Uterus (tissue), 4 donors: ENCODE data around the gene CDRT15. TPM values are rescaled to one million over a fixed set of nuclear protein-coding genes. Genes with fewer than 3 reads are reported as not detected.

Experiments
- DNase-seq, 2 donors: peaks; one replicate each; pipeline ENCODE4 v3.0.0-alpha.2; 2019 to 2020
- H3K27ac ChIP-seq, 2 donors: fragments of 200-600 bp; sonication (generic); 1 replicate in 1 of 2; 2 replicates in 1 of 2; pipeline ENCODE4 v1.5.1; 2016 to 2018
- H3K27me3 ChIP-seq, 2 donors: fragments of 200-600 bp; sonication (generic); one replicate each; pipeline ENCODE4 v1.5.1; 2018 to 2019; ENCODE audit warnings: control low read depth in 1 of 2
- H3K36me3 ChIP-seq, 2 donors: fragments of 200-600 bp; sonication (generic); one replicate each; pipeline ENCODE4 v1.5.1; 2019; ENCODE audit warnings: control low read depth in 1 of 2
- H3K4me1 ChIP-seq, 2 donors: fragments of 200-600 bp; sonication (generic); one replicate each; pipeline ENCODE4 v1.5.1; 2018 to 2019; ENCODE audit warnings: control low read depth in 1 of 2
- H3K4me3 ChIP-seq, 2 donors: fragments of 200-600 bp; sonication (generic); 1 replicate in 1 of 2; 2 replicates in 1 of 2; pipeline ENCODE4 v1.5.1; 2018 to 2019; ENCODE audit warnings: mild to moderate bottlenecking in 1 of 2
- H3K9me3 ChIP-seq, 2 donors: fragments of 200-600 bp; sonication (generic); one replicate each; pipeline ENCODE4 v1.5.1; 2019; ENCODE audit warnings: control low read depth in 1 of 2
- CTCF ChIP-seq, 4 experiments: fragments of 200-600 bp in 2 of 4; fragments of 450-650 bp in 2 of 4; sonication (generic) in 2 of 4; IDR thresholded peaks; one replicate each; pipeline ENCODE4 v1.5.1; 2016 to 2019; ENCODE audit warnings: antibody characterized with exemption in 4 of 4, mild to moderate bottlenecking in 2 of 4, moderate library complexity in 1 of 4
- POLR2A ChIP-seq, 2 donors: fragments of 450-650 bp; IDR thresholded peaks; one replicate each; pipeline ENCODE4 v1.6.1; 2016; ENCODE audit warnings: antibody characterized with exemption in 2 of 2, mild to moderate bottlenecking in 1 of 2, moderate library complexity in 1 of 2
- intact Hi-C: fragments of 100-400 bp; cut with DNase I; formaldehyde crosslinking; loops from one replicate; pipeline ENCODE4 v1.15.1; 2023; ENCODE audit warnings: low total_unique reads
- total RNA-seq, 4 donors: library from RNA; depleted of rRNA in 3 of 4; stranded (reverse); fragments of >200 nt in 3 of 4; gene quantifications; one replicate each; pipeline versions ENCODE4 v1.1.0 to v1.2.4, GENCODE V29; 2014 to 2023
- donor health status: DM: yes; HTN: yes; CAD: no.

CDRT15 gene
- total RNA-seq, 4 donors from 2014 or later = not detected

- no peaks in the 10 kb centered on the region for H3K27me3 ChIP-seq
- no peak overlapping the region for H3K4me3 ChIP-seq
- intact Hi-C loops = no loop called here
- DNase-seq = no peak
- no peaks in the 10 kb centered on the region for H3K9me3 ChIP-seq
- no peaks in the 10 kb centered on the region for H3K36me3 ChIP-seq
- H3K27ac ChIP-seq = no peak overlapping the region
- H3K4me1 ChIP-seq = no peaks in the 10 kb centered on the region
- TF ChIP-seq POLR2A (IDR thresholded peaks at IDR 0.05) (no peak), CTCF (IDR thresholded peaks at IDR 0.05) (no peak)
Measured at GRCh38 chr17:14199601-14200000, 37.1 kb downstream of the CDRT15 start.

GRCh38 chr17:14198575-14198974, 38.1 kb downstream of the CDRT15 start:
- TF ChIP-seq CTCF (IDR thresholded peaks at IDR 0.05) (no peak), POLR2A (IDR thresholded peaks at IDR 0.05) (no peak)
- Histone ChIP-seq H3K9me3 (no peaks in the 10 kb centered on the region), H3K4me3 (no peak overlapping the region), H3K36me3 (no peaks in the 10 kb centered on the region), H3K27ac (no peak overlapping the region), H3K4me1 (no peaks in the 10 kb centered on the region), H3K27me3 (no peaks in the 10 kb centered on the region)
- no peak for DNase-seq
- intact Hi-C loops = no loop called here

- no peak for TF ChIP-seq POLR2A (IDR thresholded peaks at IDR 0.05)
- TF ChIP-seq CTCF (IDR thresholded peaks at IDR 0.05) = no peak
- no peak for DNase-seq
Measured at GRCh38 chr17:14198013-14198412, 38.6 kb downstream of the CDRT15 start.

GRCh38 chr17:14197586-14197985, 39.1 kb downstream of the CDRT15 start:
- no peaks in the 10 kb centered on the region for H3K4me1 ChIP-seq
- no peaks in the 10 kb centered on the region for H3K36me3 ChIP-seq
- H3K4me3 ChIP-seq = no peak overlapping the region
- no peak overlapping the region for H3K27ac ChIP-seq
- H3K27me3 ChIP-seq = no peaks in the 10 kb centered on the region
- no peak for TF ChIP-seq CTCF (IDR thresholded peaks at IDR 0.05)
- TF ChIP-seq POLR2A (IDR thresholded peaks at IDR 0.05) = no peak
- H3K9me3 ChIP-seq = no peaks in the 10 kb centered on the region
- DNase-seq = no peak
- intact Hi-C loops = no loop called here

More at GRCh38 chr17:14198013-14198412, 38.6 kb downstream of the CDRT15 start:
- H3K9me3 ChIP-seq = no peaks in the 10 kb centered on the region
- intact Hi-C loops = no loop called here
- no peak overlapping the region for H3K27ac ChIP-seq
- no peaks in the 10 kb centered on the region for H3K36me3 ChIP-seq
- no peaks in the 10 kb centered on the region for H3K4me1 ChIP-seq
- no peaks in the 10 kb centered on the region for H3K27me3 ChIP-seq
- no peak overlapping the region for H3K4me3 ChIP-seq

GRCh38 chr17:14197057-14197456, 39.6 kb downstream of the CDRT15 start:
- Histone ChIP-seq H3K4me3 (no peak overlapping the region), H3K27ac (no peak overlapping the region), H3K9me3 (no peaks in the 10 kb centered on the region), H3K27me3 (no peaks in the 10 kb centered on the region), H3K36me3 (no peaks in the 10 kb centered on the region), H3K4me1 (no peaks in the 10 kb centered on the region)
- intact Hi-C loops = no loop called here
- no peak for DNase-seq
- TF ChIP-seq CTCF (IDR thresholded peaks at IDR 0.05) (no peak), POLR2A (IDR thresholded peaks at IDR 0.05) (no peak)
